RWPE2 (cell line): ENCODE data around the gene FANCF.

ENCODE experiments used
- ATAC-seq: fragments of 200-7000 bp; cut with Tn5 transposase; 3 replicates; pipeline ENCODE4 v1.9.1; 2021; ENCODE audit warnings: low read depth
- DNase-seq: peaks from one replicate; pipeline ENCODE4 v3.0.0-alpha.2; 2020; ENCODE audit warnings: low spot score
- H3K27ac ChIP-seq: fragments of 450-650 bp; 2 replicates; pipeline ENCODE4 v1.5.1; 2017; ENCODE audit warnings: mild to moderate bottlenecking; ENCODE audit not compliant: poor library complexity, severe bottlenecking
- H3K27me3 ChIP-seq: fragments of 250-450 bp; sonication (Bioruptor Pico); 2 replicates; pipeline ENCODE4 v1.5.1; 2021; ENCODE audit warnings: mild to moderate bottlenecking, moderate library complexity; ENCODE audit not compliant: insufficient read depth, poor library complexity, severe bottlenecking
- H3K36me3 ChIP-seq: fragments of 250-450 bp; sonication (Bioruptor Pico); 2 replicates; pipeline ENCODE4 v1.5.1; 2020; ENCODE audit warnings: low read depth, mild to moderate bottlenecking, moderate library complexity
- H3K4me1 ChIP-seq: fragments of 250-450 bp; sonication (Bioruptor Pico); 2 replicates; pipeline ENCODE4 v1.5.1; 2021; ENCODE audit warnings: mild to moderate bottlenecking, moderate library complexity; ENCODE audit not compliant: insufficient read depth, poor library complexity, severe bottlenecking
- H3K4me3 ChIP-seq: fragments of 250-450 bp; sonication (Bioruptor Pico); 2 replicates; pipeline ENCODE4 v1.5.1; 2021; ENCODE audit warnings: mild to moderate bottlenecking, moderate library complexity; ENCODE audit not compliant: severe bottlenecking
- H3K9me3 ChIP-seq: fragments of 250-450 bp; sonication (Bioruptor Pico); 2 replicates; pipeline ENCODE4 v1.5.1; 2021; ENCODE audit warnings: mild to moderate bottlenecking, moderate library complexity; ENCODE audit not compliant: severe bottlenecking
- TF ChIP-seq, protein P1 (sequence below): fragments of 450-650 bp; IDR thresholded peaks from one replicate; pipeline ENCODE4 v1.5.1; 2017; ENCODE audit warnings: mild to moderate bottlenecking, moderate library complexity; ENCODE audit not compliant: poor library complexity, severe bottlenecking

The FANCF gene

DNA sequence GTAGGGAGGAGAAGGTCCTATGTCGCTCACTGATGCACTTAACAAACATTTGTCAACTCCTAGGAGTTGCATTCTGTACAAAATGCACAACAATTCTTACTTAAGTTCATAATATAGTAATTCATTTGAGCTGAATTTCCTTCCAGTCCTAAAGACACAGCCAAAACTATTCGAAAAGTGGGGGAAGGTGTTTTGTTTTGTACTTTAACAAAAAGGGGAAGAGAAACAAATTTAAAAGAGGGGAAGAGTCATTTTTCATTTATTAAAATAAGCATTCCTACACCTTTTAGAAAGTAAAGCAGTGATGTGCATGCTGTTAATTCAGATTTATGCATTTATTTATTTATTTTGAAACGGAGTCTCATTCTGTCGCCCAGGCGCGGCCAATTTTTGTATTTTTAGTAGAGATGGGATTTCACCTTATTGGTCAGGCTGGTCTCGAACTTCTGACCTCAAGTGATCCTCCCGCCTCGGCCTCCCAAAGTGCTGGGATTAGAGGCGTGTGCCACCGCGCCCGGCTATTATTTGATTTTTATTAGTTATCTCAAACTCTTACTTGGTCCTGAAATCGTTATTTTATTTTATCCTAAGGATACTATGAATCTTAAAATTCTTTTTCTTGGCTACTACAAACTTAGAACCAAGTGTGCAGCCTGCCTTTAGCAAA is 1.1 kb upstream of the FANCF start:
- TF ChIP-seq, protein P1, sequence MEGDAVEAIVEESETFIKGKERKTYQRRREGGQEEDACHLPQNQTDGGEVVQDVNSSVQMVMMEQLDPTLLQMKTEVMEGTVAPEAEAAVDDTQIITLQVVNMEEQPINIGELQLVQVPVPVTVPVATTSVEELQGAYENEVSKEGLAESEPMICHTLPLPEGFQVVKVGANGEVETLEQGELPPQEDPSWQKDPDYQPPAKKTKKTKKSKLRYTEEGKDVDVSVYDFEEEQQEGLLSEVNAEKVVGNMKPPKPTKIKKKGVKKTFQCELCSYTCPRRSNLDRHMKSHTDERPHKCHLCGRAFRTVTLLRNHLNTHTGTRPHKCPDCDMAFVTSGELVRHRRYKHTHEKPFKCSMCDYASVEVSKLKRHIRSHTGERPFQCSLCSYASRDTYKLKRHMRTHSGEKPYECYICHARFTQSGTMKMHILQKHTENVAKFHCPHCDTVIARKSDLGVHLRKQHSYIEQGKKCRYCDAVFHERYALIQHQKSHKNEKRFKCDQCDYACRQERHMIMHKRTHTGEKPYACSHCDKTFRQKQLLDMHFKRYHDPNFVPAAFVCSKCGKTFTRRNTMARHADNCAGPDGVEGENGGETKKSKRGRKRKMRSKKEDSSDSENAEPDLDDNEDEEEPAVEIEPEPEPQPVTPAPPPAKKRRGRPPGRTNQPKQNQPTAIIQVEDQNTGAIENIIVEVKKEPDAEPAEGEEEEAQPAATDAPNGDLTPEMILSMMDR: no peak
- DNase-seq (no peak), ATAC-seq (no peak)
- Histone ChIP-seq H3K27me3 (no peaks in the 10 kb centered on the region), H3K4me1 (peaks cover 11% of the 10 kb centered on the region), H3K9me3 (no peaks in the 10 kb centered on the region), H3K27ac (peak overlapping the region; percentile 71), H3K4me3 (no peak overlapping the region), H3K36me3 (peaks cover 4% of the 10 kb centered on the region; the same call in 1 of the 2 replicates)

DNA sequence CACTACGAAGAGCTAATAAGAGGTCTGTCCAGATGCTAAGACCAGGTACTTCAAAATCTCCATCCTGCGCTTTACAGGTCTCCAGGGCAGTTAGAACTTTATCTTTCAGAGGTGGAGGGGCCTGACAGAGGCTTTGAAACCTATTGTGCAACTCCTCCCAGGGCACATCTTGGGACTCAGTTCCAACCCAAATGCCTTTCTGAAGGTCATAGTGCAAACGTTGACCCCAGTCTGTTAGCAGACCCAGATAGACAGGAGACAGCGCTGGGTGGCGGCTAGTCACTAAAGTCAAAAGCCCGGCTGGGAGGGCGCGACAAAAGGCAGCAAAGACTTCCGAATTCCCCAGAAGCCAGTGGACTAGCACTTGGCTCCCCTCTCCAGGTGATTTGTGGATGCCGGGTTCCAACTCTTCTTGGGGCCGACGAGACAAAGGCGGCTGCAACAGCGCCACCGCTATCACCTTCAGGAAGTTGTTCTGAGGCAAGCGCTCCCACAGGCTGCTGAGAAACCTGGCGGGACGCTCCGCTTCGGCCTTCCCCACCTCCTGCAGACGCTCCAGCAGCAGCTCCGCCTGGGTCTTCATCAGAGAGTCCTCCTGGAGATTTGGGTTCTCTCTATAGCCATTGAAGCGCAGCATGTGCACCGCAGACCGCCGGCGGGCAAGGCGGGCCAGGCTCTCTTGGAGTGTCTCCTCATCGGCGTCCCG is 728 bp downstream of the FANCF start:
- TF ChIP-seq, protein P1: peak; percentile 75
- Histone ChIP-seq H3K9me3 (no peaks in the 10 kb centered on the region), H3K27me3 (no peaks in the 10 kb centered on the region), H3K36me3 (peaks cover 4% of the 10 kb centered on the region; the same call in 1 of the 2 replicates), H3K4me3 (peak overlapping the region; percentile 84), H3K4me1 (peaks cover 11% of the 10 kb centered on the region), H3K27ac (peak overlapping the region; percentile 71)
- peak; percentile 65 for ATAC-seq
- peak; percentile 63 for DNase-seq

GRCh38 chr11:22617868-22618267 is 7.8 kb downstream of the FANCF start:
- no peaks in the 10 kb centered on the region for H3K9me3 ChIP-seq
- no peak overlapping the region for H3K4me3 ChIP-seq
- ATAC-seq (no peak), DNase-seq (no peak)
- no peaks in the 10 kb centered on the region for H3K36me3 ChIP-seq
- H3K27ac ChIP-seq: no peak overlapping the region
- H3K4me1 ChIP-seq: no peaks in the 10 kb centered on the region
- H3K27me3 ChIP-seq: no peaks in the 10 kb centered on the region
- TF ChIP-seq, protein P1: no peak

GRCh38 chr11:22603933-22604332 is 21.7 kb downstream of the FANCF start:
- TF ChIP-seq, protein P1: no peak
- Histone ChIP-seq H3K27me3 (no peaks in the 10 kb centered on the region), H3K9me3 (no peaks in the 10 kb centered on the region), H3K36me3 (no peaks in the 10 kb centered on the region), H3K4me3 (no peak overlapping the region), H3K4me1 (no peaks in the 10 kb centered on the region), H3K27ac (no peak overlapping the region)
- ATAC-seq: no peak
- no peak for DNase-seq

GRCh38 chr11:22602504-22602903 is 23.1 kb downstream of the FANCF start:
- Histone ChIP-seq H3K27ac (no peak overlapping the region), H3K36me3 (no peaks in the 10 kb centered on the region), H3K4me3 (no peak overlapping the region), H3K9me3 (no peaks in the 10 kb centered on the region), H3K4me1 (no peaks in the 10 kb centered on the region), H3K27me3 (no peaks in the 10 kb centered on the region)
- TF ChIP-seq, protein P1: no peak
- ATAC-seq (no peak), DNase-seq (no peak)
